ENCODE measurements around the gene HAUS2.
"Not testable (repeated sequence)": the region's sequence is repeated elsewhere in the genome, so short reads cannot be mapped to it uniquely, and the experiment has no call there.

The HAUS2 gene

GRCh38 chr15:42548249-42549031, at the start of gene HAUS2, which contains the start of gene LRRC57:
HAUS2 (plus strand) TSS chr15:42548838; CDS start chr15:42548873, 35 bp downstream.
LRRC57 (minus strand) TSS chr15:42548793; CDS start chr15:42548434, 359 bp downstream.
- DNase-seq (ENCODE audit: low read depth in 3 of 3), result peak; percentile 73 to 83 (median 76)

- DNase-seq (ENCODE audit: low read depth in 3 of 3), result no peak
These were observed 48.6 kb upstream of the HAUS2 start for GRCh38 chr15:42499858-42500609.

DNA sequence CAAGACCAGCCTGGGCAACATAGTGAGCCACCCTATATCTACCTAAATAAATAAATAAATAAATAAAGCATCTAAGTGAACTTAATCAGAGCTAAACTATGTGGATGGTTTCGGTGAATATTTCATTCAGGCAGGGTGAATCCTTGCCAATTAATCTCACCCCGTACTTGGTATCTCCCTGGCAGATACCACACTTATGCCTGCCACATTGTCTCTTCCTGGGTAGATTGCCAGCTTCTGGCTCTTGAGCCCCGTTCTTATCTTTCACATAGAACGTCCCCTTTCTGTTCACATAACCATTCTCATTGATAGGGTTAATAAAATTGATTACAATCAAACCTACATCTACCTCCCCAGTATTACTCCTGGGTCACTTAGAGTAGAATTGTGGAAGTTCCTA, 46.2 kb upstream of the HAUS2 start:
- no peak for DNase-seq (ENCODE audit: low read depth in 3 of 3)

GRCh38 chr15:42503825-42504224, 44.8 kb upstream of the HAUS2 start:
- DNase-seq (ENCODE audit: low read depth in 3 of 3), result no peak

DNA sequence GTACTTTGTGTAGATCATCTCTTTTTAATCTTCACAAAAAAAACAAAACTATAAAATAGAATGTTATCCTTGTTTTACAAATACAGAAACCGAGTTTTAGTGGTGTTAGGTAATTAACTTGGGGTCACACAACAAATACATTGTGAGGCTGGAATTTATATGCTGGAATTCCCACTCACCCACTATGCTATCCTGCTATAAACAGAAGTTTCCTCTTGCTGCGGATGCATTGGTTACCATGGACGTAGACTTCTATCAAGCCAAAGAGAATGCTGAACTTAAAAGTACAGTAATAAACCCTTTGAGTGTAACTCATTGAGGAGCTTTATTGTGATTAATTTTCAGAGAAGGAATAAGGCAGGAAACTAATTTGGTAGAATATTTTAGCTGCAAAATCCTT, 44.0 kb upstream of the HAUS2 start:
- no peak for DNase-seq (ENCODE audit: low read depth in 3 of 3)

DNA sequence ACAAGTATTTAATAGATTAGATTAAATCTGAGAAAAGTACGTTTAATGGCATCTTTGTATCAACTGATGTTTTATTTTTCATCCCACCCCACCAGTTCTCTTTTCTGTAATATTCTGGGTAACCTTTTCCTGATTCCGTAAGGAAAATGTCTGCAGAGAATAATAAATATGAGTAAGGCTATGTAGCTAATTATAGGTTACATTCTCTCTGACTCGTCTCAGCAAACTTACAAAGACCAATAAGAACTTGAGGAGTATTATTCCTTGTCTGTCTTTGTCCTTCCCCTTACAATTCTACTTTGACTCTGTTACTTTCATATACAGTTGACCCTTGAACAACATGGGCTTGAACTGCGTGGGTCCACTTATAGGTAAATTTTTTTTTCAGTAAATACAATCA, 41.1 kb upstream of the HAUS2 start:
- DNase-seq (ENCODE audit: low read depth in 3 of 3), result no peak

GRCh38 chr15:42508263-42508690, 40.4 kb upstream of the HAUS2 start:
- DNase-seq (ENCODE audit: low read depth in 3 of 3), result no peak

GRCh38 chr15:42510258-42511006, 38.2 kb upstream of the HAUS2 start:
- no peak for DNase-seq (ENCODE audit: low read depth in 3 of 3)

- no peak for DNase-seq (ENCODE audit: low read depth in 3 of 3)
These were observed 37.6 kb upstream of the HAUS2 start for GRCh38 chr15:42511007-42511391.

DNA sequence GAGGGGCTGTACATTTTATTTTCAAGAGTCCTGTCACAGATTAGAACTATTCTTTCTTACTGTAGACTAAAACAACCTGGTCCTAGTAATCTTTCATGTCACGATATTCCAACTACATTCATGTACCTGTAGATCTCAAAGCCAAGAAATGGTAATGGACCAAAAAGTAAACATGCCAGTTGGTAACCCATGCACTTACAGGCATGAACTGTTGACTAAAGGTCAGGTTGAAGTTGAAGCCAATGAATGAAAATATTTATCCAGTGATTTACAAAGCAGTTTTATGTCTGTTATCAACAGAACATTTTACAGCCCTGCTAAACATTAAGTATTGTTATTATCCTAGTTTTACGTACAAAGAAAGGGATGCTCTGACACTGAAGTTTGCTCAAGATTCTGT, 25.3 kb upstream of the HAUS2 start:
- DNase-seq (ENCODE audit: low read depth in 3 of 3), result no peak

- no peak for DNase-seq (ENCODE audit: low read depth in 3 of 3)
These were observed 19.7 kb upstream of the HAUS2 start for GRCh38 chr15:42528970-42529369.

DNA sequence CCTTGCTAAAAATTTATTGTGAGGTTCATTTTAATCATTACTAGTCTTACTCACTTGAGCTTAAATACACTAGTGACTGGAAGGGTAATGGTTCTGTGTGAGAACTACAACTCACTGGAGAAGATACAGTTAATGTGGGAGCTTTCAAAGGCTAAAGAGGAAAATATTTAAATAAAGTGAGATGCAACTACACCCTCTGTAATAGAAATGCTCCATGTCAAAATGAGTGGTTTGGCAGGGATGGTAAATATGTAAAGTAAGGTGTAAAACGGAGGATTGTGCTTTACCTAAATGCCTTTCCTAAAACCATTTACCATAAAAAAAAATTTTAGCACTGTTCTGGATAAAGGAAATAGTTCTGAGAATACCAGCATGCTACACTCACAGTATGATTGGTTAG, 15.4 kb upstream of the HAUS2 start:
- DNase-seq (ENCODE audit: low read depth in 3 of 3), result no peak

DNA sequence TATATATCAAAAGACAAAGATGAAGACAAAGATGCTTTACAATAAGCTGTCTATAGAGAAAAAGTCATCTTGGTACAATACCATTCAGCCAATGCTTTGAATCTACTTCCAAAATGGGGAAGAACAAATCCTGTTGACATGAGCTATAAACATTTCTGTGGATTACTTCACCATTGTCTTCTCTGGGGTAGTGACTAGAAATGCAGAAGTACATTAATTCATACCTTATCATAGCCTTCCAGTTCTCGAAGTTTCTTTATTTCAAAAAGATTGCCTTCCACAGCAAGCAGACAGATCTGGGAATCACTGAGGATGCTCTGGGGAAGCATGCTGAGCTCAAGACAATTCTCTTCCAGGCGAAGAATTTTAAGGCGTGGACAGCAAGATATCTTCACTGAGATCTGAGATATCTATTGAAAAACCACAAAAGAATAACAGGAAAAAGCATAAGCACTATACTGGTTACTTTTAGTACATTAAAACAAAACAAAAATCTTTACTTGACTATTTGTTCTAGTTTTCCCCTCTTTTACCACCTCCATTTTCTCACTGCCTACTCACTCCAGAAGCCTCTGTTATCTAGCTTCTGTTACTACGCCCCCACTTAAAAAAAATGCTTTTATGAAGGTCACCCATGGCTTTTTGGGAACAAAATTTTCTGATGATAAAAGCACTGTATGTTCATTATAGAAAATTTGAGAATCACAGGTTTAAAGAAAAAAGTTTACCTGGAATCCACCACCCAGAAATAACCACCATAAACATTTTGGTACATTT, 3.6 kb upstream of the HAUS2 start:
- DNase-seq (ENCODE audit: low read depth in 3 of 3), result no peak

DNA sequence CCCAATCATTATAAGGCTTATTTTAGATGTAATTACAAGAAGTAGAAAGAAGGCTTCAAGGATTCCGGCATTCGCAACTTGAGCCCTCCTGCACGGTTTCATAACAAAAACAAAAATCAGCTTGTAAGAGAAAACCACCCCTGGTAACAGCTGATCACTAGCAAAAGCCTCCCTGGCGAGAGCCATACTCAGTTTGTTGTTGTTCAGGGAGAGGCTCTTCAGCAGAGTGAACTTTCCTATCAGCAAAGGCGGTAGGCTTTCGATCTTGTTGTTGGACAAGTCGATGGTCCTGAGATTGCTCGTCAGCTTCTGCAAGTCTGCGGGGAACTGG, 755 bp upstream of the HAUS2 start:
- no peak for DNase-seq (ENCODE audit: low read depth in 3 of 3)

DNA sequence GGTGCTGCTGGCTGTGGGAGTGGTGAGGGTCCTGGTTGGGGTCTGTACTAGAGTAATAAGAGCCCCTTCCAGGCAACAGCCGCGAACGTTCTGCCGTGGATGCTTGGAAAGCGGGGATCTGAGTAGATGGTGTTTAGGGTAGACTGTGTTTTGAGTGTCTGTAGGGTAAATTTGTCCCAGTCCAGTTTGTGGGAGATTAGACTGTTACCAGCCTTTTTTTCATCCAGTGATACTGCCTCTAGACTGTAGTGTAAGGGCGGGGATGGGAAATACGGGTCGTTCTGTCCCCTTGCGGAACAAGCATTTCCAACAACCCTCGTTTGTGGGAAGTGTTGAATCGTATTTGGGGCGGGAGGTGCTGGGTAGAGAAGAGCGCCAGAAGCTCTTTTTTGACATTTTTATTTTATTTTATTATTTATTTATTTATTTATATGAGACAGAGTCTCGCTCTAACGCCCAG, 424 bp downstream of the HAUS2 start:
- no peak for DNase-seq (ENCODE audit: low read depth in 3 of 3)

GRCh38 chr15:42549741-42550392, 1.2 kb downstream of the HAUS2 start:
- DNase-seq (ENCODE audit: low read depth in 3 of 3), result no peak

DNA sequence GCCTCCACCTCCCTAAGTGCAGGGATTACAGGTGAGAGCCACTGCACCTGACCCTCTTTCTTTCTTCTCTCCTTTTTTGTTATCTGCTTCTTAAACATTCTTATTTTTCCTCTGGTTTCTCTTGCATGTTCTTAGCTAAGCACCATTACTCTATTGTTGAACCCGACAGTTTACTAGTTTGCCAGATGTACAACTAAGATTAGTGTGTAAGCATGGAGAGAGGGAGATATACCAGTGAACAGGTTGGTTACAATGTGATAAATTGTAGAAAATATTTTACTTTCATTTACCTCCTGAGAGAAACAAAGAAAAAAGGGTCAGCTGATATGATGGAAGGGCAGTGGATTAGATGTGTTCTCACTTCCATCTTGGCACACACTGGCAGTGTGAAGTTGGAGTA, 4.9 kb downstream of the HAUS2 start:
- DNase-seq (ENCODE audit: low read depth in 3 of 3), result no peak

DNA sequence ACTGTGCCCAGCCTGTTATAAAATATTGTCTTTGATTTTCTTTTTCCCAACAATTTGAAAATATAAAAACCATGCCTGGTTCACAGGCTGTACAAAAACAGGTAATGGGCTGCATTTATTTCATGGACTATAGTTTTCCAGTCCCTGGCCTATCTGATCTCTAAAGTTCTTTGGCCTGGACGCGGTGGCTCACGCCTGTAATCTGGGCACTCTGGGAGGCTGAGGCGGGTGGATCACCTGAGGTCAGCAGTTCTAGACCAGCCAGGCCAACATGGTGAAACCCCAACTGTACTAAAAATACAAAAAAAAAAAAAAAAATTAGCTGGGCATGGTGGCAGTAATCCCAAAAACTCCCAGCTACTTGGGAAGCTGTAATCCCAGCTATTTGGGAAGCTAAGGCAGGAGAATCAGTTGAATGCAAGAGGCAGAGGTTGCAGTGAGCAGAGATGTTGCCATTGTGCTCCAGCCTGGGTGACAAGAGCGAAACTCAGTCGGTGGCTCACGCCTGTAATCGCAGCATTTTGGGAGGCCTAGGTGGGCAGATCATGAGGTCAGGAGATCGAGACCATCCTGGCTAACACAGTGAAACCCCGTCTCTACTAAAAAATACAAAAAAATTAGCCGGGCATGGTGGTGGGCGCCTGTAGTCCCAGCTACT, 8.0 kb downstream of the HAUS2 start:
- not testable (repeated sequence) for DNase-seq (ENCODE audit: low read depth in 3 of 3)

DNA sequence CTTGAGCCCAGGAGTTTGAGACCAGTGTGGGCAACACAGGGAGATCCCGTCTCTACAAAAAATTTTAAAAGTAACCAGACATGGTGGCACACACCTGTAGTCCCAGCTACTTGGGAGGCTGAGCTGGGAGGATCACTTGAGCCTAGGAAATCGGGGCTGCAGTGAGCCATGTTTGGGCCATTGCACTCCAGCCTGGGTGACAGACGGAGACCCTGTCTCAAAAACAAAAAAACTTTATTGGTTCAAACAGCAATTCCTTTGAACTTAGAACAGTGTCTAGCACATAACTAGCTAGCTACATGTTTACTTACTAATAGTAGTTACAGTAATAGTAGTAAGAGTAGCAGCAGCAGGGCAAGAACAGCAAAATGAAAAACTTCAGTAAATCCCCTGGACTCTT, 10.1 kb downstream of the HAUS2 start:
- no peak for DNase-seq (ENCODE audit: low read depth in 3 of 3)

DNA sequence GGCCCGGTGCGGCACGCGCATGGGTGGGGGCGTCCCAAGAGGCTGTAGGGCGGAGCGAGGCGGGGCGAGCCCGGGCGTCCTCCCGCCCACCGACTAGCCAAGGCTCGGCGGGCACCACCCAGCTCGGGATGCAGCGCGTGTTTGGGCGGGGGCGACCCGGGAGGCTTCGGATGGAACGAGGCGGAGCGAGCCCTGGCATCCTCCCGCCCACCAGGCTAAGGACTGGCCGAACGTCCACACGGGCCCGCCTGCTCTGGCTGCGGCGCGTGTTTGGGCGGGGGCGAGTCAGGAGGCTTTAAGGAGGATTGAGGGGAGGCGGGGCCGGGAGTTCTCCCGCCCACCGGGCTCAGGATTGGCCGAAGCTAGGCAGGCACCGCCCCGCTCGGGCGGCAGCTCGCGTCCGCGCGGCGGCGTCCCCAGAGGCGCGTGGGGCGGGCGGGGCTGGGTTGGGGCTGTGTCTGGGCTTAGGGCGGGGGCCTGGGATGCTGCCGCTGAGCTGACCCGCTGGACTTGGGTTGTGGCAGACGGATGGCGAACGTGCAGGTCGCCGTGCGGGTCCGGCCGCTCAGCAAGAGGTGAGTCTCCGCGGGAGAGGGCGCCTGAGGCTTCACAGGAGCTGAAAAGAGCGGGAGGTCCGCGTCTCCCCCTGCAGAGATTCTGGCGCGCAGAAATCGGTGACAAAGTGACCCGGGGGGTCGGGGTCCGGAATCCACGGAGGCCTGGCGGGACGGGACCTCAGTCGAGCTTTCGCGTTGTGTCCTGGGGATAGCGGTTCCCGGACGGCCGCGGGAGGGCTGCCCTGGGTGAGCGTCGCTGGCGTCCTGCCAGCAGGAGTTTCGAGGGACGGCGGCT, 26.8 kb downstream of the HAUS2 start, which contains the start of gene STARD9:
Gene STARD9 (plus strand): TSS at position 419 of the 852 bp plus-strand sequence. CDS start 110 bp downstream, at position 529.
- peak; percentile 89 to 94 (median 90) for DNase-seq (ENCODE audit: low read depth in 3 of 3)

Data from stimulated activated CD4-positive, alpha-beta T cell treated with anti-CD3 and anti-CD28 coated beads, TNF-alpha, amount 100 ng/mL, for 48 hours (primary cell).